GM04504 (cell line): ENCODE results near the gene PACRG.
"Not testable (repeated sequence)": the region's sequence is repeated elsewhere in the genome, so short reads cannot be mapped to it uniquely, and the experiment has no call there.

Source experiments
- DNase-seq: peaks from one replicate; pipeline ENCODE4 v3.0.0-alpha.2; 2012; ENCODE audit warnings: low read depth

PACRG gene

DNA sequence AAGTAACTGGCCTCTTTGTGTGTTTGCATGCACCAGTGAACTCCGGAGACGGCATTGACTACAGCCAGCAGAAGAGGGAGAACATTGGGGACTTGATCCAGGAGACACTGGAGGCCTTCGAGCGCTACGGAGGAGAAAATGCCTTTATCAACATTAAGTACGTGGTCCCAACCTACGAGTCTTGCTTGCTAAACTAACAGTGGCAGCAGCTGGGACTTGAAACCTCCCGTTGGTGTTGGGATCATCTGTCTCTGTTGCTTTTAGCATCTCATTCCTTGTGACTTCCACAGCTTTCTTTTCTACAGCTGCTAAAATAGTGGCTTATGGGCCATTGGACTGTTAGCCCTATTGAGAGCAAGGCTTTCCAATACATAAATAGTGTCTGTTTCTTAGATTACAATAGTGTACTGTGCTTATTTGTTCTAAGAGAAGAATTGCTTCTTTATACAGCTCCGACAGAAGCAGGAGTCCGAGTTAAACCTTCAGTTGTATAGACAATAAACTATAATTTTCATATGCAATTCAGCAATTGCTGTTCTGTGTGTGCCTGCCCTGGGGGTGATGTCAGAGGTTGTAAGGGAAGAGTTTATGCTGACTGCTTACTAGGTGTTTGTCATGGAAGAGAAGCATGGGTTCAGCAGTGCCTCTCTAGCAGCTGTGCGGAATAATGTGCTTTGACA lies 587.2 kb downstream of the PACRG start:
- no peak for DNase-seq

DNA sequence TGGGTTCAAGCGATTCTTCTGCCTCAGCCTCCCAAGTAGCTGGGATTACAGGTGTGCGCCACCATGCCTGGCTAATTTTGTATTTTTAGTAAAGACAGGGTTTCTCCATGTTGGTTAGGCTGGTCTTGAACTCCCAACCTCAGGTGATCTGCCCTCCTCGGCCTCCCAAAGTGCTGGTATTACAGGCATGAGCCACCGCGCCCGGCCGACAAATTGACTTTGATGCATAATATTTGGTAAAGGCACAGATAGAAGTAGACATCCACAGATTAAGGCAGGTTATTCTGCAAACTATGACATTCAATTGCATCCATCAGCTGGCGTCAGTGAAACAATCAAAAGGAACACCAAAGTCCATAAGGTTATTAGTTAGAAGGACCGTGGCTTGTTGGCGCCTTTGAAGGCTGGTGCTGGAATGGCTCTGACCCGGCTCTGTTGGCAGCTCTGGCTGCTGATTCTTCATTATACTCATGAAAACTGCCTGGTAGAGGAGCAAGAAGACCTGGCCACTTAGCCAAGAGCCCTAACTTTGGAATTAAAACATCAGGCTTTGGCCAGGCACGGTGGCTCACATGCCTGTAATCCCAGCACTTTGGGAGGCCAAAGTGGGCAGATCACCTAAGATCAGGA lies 589.2 kb downstream of the PACRG start:
- DNase-seq: not testable (repeated sequence)

DNA sequence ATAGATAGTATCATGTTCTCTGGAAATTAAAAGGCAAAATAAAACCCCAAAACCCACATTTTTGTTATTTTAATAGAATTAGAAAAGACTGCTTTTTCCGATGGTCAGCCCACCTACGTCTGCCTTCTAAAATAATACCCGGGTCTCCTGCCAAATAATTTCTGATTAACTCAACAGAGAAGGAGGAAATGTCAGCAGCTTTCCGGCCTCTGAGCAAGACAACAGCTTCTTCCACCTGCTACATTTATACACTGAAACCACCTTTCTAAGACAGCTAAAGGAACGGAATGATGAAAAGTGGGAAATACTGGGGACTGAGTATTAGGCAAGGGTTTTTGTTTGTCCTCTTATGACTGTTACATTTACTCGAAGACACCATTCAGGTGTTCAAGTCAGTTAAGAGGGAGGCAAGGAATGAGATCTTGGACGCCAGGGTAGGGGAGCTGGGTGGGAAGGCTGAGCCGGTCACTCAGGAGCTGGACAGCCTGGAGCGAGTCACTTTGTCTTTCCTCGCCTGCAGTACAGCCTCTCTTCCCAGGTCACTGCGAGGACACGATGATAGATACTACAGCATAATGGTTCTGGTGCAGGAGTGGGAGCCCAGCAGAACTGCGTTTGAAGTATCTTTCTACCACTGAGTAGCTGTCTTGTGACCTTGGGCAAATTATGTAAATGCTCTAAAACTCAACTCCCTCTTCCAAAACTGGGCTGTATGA lies 590.5 kb downstream of the PACRG start:
- DNase-seq: no peak

DNA sequence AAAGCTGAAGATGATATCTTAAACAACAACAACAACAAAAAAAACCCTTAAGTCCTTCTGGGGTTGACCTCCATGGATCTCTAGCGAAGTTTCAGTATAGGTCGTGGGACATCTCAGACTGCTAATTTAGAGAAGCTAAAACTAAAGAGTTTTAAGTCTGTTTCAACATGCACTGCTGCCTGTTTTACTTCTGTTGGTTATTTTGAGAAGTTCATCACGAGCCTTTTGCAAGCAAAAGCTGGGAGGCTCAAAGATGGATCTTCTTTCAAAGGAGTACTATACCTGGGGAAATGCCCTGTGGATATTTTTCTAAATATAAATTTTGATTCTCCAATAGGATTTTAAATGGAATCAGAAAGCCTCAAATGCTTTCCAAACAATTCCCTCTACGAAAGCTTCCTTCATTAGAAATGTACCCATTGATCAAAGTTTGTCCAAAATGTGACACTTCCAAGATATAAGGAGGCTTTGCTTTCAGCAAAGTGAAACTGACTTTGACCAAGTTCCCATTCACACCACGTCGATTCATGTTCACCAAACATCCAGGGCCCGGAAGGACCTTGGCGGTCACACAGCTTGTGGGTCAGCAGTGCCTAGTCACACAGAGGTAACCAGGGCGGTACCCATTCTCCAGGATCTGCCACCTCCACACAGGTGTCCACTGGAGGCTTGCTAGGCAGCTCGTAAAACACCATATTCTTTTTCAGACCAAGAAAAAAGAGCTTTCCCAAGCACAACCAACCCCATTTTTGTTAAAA lies 592.0 kb downstream of the PACRG start:
- DNase-seq: no peak

DNA sequence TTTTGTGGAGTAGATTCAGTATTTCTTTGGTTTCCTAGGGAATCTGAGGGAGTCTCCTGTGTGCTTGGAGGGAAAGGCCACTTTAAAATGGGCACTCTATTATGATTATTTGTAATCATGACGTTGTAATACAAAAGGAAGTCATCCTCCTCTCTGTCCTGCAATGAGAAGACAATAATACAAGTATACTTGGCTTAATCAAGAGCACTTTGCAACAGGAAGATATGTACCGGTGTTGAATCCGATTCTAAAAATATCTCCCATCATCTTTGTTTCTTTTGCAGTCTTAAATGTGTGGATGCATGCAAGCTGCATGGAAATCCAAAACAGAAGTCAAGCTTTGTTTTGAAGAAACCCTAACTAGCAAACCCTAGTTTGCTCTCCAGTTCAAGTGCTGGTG lies 592.6 kb downstream of the PACRG start:
- no peak for DNase-seq

DNA sequence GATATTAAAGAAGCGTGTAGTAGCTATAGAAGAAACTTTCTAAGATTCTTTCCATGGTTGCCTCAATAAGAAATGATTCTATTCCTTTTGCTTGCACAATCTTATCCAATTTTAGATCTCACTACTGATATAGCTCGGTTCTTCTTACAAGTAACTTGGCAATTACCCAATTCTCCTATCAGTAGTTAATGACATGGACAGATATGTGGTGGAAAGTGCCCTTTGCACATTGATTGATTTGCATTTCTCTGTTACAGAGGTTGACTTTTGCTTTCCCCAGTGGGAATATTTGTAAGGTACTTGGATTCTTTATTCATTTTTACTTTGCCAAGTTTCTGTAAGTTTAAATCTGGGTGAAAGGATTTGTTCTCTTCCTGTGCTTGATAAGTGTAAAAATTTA lies 593.0 kb downstream of the PACRG start:
- no peak for DNase-seq

DNA sequence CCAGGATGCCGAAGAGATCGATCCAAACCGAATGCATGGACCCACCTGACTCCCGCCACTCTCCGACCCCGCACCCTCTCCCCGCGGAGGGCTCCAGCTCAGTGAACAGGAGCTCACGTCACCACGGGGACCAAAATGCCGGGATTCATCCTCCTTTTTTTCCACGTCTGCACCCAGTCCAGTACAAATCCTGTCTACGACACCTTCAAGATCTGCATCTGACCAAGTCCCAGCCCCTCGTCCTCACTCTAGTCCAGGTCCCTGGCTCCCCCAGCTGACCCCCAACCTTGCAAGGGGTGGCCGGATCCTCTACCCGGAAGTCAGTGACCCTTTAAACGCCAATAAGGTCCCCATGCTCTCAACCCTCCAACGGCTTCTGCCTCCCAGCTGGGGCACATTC lies 593.9 kb downstream of the PACRG start:
- no peak for DNase-seq

DNA sequence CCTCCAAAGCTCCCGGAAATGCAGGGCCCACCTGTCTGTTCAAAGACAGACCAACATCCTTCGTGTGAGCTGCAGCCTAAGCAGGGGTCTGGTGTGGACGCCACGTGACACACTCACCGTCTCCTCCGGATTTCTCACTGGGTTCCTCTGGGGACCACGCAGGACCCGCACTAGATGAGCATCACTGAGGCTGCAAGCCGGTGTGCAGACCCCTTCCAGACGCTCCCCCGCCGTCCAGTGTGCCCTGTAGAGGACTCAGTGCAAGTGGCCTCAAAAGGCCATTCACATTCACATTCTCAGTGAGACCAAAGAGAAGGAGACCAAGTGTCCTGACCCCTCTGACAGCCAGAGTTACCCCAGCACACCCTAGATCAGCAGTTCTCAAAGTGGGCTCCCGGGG lies 595.5 kb downstream of the PACRG start:
- no peak for DNase-seq

DNA sequence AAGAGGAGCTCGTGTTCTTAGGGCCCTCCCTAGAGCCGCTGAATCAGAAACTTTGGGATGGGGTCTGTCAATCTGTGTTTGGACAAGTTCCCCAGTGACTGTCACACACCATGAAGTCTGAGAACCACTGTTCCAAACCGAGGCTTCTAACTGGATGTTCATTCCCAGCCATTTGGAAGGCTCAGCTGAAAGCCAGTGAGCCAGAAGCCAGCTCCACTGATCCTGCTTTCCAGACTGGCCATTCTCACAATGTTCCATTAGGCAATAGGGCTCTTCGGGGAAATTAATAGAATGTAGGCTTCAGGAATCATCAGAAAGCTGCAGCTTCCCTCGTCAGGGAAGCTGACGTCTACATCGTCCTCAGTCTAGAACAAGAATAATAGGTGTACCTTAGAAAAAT lies 595.9 kb downstream of the PACRG start:
- DNase-seq: no peak

DNA sequence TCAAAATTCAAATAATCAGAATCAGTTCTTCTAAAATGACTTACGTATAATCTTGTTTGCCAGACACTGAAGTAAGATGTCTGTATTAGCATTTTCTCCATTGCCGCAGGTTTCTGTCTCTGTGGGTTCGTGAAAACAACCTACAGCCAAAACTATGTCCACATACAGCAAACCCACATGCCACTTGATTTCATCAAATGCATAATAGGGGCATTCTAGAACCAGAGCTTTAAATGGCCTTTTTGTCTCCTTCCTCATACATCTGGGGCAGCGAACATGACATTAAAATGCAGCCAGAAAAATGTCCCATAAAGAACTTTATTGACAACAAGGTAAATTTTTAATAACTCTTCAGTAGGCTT lies 596.5 kb downstream of the PACRG start:
- DNase-seq: no peak

DNA sequence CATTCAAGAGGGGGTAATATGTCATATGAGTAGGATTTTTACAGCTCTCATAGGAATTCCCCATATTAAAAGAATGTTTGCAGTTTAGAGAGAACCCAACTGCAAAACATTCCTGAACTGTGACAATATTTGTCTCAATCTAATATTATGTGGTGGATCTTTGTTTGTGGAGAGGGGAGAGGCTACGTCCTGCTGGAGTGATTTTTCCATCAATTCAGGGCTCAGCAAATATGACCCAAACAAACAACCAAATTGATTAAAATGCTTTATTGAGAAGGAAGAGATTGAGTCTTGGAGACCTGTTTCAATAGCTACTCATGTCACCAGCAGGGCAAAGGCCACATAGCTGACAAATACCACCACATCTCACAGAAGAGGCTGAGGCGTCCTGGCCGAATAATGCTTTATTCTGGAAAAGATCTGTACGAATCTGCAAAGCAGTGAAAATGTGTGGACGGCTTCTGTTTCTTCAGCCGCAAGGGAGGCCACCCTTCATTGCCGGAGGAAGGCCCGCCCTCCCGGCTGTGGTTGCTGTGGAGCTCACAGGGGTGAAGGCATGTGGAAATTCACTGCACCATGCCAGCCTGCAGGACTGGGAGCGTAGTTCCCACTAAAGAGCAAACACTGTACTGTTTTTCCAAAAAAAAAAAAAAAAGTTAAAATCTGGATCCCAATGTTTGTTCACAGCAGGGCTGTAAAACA lies 597.1 kb downstream of the PACRG start:
- DNase-seq: no peak

DNA sequence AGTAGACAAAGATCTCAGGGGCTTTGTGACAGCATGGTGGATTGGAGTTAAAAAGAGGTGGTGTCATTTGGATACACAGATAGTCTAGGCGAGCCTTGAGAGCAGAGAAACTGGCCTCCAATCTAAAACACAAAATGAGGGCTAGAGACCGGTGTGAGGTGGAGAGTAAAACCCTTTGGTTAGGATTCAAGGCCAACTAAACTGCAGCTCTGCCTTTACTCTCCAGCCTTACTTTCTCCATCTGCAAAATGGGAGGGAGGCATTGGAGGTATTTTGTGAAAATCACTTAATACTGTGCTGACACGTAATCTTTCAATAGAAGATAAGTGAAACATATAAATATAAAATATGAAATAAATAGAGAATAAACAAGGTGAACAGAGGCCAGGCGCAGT lies 597.6 kb downstream of the PACRG start:
- no peak for DNase-seq

DNA sequence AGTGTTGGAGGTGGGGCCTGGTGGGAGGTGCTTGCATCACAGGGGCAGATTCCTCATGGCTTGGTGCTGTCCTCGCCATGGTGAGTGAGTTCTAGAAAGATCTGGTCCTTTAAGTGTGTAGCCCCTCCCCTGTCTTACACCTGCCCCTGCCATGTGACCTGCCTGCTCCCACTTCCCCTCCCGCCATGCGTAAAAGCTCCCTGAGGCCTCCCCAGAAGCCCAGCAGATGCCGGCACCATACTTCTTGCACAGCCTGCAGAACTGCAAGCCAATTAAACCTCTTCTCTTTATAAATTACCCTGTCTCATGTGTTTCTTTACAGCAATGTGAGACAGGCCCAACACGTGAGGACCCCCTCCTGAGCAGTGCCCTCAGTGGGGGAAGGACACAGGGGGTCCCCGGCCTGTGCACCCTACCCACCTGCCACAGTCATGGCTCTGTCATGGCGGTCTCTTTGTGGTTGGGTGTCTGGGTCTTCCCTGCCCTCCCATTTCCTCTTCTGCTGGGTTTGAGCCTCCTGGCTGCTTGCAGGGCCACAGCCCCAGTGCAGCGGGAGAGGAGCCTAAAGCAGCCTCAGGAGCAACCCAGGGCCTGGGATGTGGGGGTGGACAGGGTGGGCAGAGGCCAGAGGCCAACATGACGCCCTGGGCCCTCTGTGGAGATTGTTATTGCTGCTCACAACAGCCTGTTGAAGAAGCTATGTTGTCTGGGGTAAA lies 599.5 kb downstream of the PACRG start:
- no peak for DNase-seq

DNA sequence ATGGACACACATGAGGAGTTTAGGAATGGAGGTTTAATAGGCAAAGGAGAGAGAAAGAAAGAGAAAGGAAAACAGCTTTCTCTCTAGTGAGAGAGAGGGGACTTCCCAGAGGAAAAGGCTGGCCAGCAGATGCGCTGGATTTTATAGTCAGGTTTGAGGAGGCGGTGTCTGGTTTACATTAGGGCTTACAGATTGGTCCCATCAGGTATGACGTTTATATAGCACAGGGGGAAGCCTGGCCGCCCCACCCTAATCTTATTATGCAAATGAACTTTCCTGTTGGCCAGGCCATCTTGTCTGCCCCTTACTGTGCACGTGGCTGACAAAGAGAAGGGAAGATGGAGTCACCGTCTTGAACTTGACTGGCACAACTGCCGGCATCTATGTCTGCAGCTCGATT lies 600.1 kb downstream of the PACRG start:
- DNase-seq: peak; percentile 14

DNA sequence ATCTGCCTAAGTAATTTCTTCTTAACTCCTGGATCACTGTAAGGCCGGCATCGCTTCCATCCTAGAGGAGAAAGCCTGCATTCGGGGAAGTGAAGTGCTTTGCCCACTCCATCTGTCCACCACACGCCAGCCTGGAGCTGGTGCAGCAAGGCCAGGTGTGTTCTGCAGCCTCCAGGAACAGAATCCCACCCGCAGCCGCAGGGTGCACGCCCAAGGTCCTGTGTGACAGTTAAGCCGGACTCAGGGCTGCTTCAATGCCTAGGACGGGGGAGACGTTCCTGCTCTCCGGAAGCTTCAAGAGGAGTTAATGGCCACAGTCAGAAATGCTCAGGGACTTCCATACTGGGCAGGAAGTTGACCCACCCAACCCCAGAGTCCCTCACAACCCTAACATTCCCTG lies 600.6 kb downstream of the PACRG start:
- no peak for DNase-seq

DNA sequence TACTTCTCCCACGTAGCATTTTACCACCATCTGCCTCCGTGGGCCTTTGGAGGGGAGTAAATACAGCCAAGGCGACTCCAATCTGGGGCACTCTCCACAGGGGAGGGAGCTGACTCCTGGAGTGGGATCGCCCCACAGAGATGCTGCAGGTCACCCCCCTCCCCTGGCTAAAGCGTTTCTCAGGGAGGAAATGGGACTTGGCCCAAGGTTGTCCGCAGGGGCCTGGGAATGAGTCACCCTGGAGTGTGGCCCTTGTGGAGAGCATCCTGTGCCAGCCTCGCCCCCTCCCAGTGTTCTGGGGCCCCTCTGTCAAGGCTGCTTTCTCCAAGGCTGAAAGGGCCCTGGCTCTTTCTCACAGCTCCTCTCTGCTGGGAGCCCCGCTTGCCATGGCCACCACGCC lies 602.2 kb downstream of the PACRG start:
- DNase-seq: no peak

DNA sequence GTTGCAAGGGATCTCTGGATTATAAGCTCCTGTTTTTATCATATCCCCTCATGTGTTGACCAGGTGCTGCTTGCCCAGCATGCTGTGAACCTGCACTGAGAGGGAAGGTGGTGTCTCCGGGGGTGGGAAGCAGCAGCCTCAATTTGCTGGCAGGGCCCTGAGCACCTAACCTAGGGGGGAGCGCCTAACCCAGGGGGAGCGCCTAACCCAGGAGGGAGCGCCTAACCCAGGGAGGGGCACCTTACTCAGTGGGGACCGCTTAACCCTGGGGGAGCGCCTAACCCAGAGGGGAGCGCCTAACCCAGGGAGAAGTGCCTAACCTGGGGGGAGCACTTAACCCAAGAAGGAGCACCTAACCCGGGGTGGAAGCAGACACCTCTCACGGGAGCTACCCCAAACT lies 603.5 kb downstream of the PACRG start:
- DNase-seq: no peak

DNA sequence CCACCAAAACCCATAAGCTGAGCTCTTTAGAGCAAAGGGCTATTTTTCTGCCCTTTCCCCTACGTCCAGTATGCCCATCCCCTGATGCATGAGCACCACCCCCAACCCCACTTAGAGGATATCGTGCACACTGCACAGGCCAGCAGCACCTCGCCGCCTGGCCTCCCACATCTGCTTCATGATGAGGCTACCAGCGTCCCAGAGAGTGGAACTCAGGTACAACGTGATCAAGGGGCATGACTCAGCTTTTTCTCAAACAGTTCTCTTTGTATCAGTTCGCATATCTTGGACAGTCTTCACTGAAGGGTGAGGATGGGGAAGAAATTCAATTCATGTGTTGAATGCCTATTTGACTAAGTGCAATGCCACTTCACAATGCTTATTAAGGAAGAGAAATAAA lies 604.8 kb downstream of the PACRG start:
- DNase-seq: no peak

DNA sequence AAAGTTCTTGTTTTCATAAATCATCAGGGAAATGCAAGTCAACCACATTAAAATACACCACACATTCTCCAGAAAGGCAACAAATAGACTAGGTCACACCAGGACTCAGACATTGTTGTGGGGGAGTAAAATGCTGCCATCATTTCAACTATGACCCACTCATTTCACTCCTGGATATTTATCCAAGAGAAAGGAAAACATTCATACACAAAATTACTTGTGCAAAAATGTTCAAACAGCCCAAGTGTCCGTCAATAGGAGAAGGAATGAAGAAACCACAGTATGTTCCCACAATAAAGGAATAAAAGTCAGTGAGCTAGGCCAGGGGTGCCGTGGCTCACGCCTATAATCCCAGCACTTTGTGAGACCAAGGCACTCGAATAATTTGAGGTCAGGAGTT lies 605.3 kb downstream of the PACRG start:
- DNase-seq: no peak

DNA sequence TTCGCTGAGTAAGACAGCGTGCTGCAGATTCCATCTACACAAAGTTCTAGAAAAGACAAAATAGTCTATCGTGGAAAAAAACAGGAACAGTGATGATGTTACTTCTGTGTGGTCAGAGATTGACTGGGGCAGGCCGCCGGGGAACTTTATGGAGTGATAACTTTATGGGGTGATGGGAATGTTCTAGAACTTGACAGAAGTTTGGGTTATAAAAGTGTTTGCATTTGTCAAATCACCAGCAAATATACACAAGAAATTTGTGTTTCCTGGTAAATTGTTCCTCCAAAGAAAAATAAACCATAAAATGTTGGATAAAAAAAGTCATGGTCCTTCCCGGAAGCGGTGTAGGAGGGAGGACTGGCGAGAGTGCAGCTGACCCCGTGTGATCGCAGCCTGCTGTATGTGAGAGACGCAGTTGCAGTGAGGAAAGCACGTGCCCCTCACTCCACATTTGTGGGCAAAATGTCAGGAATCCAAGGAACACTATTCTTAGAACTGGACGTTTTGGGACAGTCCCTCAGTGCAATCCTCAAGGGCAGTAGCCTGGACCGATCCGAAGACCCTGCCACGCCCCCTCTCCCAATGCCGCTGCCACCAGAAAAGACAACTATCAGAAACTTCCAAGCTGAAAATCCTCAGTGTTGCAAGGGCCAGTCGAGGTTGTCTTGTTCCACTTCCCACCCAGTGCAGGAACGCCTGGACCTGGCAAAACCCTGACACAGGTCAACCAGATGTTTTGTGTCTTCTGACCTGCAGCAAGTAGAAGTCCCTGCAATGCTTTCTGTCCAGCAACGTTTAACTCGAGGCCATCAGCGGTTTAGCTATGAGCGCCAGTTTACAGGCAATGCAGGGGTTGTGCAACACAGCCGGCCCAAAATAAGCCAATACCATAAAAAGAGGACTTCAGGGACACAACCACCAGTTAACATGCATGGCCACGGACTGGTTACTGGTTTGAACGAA lies 606.2 kb downstream of the PACRG start:
- no peak for DNase-seq
